NCI-H1092 treated with DMSO at 0.1 percent for 48 hours (cell line): ENCODE data around the gene GAL3ST3.
"Not testable (repeated sequence)": the region's sequence is repeated elsewhere in the genome, so short reads cannot be mapped to it uniquely, and the experiment has no call there.

ENCODE experiments used
- DNase-seq: peaks from one replicate; lab custom pipeline; 2025; lab: John Stamatoyannopoulos, UW

GAL3ST3 gene, protein sequence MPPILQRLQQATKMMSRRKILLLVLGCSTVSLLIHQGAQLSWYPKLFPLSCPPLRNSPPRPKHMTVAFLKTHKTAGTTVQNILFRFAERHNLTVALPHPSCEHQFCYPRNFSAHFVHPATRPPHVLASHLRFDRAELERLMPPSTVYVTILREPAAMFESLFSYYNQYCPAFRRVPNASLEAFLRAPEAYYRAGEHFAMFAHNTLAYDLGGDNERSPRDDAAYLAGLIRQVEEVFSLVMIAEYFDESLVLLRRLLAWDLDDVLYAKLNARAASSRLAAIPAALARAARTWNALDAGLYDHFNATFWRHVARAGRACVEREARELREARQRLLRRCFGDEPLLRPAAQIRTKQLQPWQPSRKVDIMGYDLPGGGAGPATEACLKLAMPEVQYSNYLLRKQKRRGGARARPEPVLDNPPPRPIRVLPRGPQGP

GRCh38 chr11:66048547-66049323 lies at the start of gene GAL3ST3:
Gene GAL3ST3, minus strand, starts transcription at chr11:66049161. Its CDS starts 3,746 bp downstream, at chr11:66045415.
- DNase-seq, result peak; percentile 22

DNA sequence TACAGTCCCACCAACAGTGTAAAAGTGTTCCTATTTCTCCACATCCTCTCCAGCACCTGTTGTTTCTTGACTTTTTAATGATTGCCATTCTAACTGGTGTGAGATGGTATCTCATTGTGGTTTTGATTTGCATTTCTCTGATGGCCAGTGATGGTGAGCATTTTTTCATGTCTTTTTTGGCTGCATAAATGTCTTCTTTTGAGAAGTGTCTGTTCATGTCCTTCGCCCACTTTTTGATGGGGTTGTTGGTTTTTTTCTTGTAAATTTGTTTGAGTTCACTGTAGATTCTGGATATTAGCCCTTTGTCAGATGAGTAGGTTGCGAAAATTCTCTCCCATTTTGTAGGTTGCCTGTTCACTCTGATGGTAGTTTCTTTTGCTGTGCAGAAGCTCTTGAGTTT lies 43.2 kb upstream of the GAL3ST3 start:
- DNase-seq, result not testable (repeated sequence)

GRCh38 chr11:66090288-66090687 lies 41.3 kb upstream of the GAL3ST3 start:
- no peak for DNase-seq

DNA sequence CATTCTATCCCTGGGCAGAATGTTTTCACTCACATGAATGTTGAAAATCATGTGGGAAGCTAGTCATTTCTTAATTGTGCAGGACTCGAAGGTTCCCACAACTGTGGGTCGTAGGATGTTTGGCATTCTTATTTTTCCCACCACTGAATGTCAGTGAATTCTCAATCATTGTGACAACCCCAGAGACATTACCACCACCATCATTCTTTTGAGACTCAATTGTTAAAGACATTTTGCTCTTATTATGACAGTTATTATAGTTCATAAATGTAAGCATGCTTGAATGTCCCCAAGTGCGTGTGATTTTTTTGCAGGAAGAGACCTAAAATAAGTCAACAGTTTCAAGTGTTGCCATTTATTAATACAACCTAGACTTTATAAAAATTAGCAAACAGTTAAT lies 40.1 kb upstream of the GAL3ST3 start:
- DNase-seq, result no peak

- DNase-seq, result no peak
Measured at GRCh38 chr11:66087148-66087908, 38.4 kb upstream of the GAL3ST3 start.

DNA sequence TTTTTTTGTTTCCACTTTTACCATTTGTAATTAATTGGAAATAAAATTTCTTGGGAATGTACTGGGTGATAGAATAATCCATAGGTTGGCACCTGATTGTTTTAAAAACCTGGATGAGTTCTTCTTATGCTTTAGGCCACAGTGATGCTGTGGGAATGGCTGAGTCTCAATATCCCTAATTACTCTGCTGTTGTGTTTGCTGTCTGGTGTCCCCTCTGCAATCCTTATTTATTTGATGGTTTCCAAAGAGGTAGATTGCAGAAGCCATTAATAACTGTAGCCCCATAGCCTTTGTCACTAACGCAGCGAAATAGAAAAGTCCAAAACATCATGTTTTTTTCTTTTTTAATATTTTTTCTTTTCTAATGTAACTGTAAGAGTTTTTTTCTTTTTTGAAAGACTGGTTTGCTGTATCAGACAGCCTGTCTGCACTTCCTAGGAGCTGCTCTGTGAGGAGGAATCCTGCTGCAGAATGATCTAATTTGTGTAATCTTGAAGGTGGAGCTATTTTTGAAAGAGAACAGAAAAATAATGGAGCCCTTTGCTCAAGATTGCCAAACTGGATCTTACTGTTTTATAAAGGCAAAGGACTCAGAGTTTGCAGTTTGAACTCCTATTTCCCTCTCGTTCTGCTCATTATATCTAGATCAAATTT lies 36.0 kb upstream of the GAL3ST3 start:
- no peak for DNase-seq

GRCh38 chr11:66083767-66084166 lies 34.8 kb upstream of the GAL3ST3 start:
- DNase-seq, result no peak

DNA sequence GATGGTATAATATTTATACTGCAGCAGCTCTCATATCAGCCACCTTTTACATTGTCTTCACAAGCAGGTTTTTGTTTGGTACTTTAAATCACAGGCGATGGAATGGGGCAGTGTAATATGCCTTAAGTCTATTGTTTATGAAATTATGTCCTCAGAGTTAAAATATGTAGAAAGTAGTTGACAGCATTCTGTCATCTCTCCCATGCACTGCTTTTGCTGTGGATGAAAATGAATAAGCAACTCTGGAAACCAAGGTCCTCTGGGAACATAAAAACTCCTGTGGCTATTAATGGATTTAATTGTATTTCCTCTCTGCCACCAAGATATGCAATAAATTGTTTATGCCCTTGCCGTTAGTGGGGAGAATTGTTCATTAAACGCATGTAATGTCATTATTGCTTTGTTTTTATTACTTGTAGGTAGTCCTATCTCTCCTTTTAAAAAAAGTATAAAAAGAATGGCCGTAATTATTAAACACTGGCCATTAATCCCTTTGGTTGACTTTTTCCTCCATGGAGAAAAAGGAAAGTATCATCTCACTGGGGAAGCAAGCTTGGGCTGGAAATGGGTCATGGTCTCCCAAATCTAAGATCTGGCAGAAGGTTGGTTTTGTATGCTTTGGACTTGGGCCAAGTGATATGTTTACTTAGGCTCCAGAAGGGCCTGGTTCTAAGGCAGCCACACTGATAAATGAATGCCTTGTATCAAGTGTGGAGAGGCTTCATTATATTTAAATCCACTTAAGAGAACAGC lies 34.2 kb upstream of the GAL3ST3 start:
- peak; percentile 75 for DNase-seq

DNA sequence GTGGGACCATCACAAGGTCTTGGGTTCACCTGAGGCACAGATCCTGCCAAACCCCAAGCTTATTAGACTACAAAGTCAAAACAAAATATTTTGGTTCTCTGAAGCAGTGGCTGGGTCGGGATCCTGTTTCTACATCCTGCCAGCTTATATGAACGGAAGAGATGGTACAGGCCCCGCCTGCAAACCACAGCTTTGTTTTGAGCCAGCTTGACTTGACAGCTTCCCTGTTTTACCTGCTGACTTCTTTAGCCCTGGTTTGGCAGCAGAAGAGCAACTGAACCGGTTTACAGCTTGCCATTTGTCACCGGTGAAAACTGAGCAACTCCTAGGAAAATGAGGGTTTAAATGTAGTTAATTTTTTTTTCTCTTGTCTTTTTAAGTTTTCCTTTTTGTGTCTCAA lies 32.5 kb upstream of the GAL3ST3 start:
- DNase-seq, result no peak

DNA sequence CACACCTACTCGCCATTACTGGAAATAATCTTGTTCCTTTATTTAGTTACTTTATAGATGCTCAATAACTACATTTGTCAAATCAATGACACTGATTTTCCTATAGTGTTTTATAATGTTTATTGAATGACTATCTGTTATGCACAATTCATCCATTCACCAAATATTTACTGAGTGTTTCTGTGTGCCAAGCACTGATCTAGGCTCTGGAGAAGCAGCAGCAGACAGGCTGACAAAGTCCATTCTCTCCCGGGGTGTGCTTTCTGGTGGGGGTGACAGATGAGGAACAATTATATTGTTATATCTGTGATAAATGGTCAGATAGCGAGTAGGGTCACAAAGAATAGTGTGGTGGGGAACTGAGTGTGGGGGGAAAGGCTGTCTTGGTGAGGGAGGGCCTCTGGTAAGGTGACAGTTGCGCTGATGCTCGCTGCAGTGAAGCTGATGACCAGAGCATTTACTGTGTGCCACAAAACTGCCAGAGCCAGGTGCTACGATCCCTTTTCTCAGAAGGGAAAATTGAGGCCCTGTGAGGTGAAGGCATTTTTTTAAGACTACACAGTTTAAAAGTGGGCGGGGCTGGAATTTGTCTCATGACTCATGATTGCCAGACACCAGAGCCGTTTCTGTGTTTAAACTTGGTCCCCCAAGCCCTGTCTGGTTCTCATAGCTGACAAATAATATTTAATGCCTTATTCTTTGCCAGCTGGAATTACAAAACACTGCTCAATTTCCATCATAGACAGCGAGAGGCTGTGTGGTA lies 31.3 kb upstream of the GAL3ST3 start:
- no peak for DNase-seq

- not testable (repeated sequence) for DNase-seq
Measured at GRCh38 chr11:66078949-66079348, 30.0 kb upstream of the GAL3ST3 start.

- no peak for DNase-seq
Measured at GRCh38 chr11:66077927-66078326, 29.0 kb upstream of the GAL3ST3 start.

GRCh38 chr11:66076561-66076960 lies 27.6 kb upstream of the GAL3ST3 start:
- DNase-seq, result no peak

GRCh38 chr11:66075273-66075672 lies 26.3 kb upstream of the GAL3ST3 start:
- no peak for DNase-seq

GRCh38 chr11:66073669-66074068 lies 24.7 kb upstream of the GAL3ST3 start:
- no peak for DNase-seq

DNA sequence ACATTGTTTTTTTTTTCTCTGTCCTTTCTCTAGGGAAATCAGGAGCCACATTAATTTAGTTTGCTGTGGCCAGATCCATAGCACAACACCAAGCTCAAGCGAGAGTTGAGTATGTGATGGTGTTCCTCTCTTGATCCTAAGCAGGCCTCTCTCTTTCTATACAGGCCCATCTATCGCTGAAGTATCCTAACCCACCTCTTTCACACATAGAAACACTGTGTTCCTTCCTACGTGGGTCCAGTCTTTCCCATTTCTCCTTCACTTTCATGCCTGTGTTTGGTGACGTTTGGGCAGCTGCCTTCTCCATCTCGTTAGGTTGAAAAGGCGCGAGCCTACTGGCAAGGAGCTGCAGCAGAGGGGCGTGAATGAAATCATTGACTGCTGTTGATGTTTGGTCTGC lies 23.6 kb upstream of the GAL3ST3 start:
- no peak for DNase-seq

DNA sequence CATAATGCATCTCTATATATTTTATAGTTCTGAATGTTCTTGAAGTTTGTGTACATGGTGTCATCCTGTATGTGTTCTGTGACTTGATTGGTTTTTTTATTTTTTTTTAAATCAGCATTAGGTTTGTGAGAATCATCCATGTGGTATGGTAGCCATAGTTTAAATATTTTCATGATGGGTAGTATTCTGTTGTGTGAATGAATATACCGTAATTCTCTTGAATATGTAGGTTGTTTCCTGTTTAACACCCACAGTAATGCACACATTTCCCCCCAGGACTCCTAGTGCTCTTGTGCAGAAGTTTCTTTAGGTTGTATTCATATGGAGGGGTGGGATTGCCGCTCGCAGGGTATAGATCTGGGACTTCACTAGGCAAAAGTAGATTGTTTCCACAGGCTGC lies 23.1 kb upstream of the GAL3ST3 start:
- DNase-seq, result no peak

- DNase-seq, result no peak
Measured at GRCh38 chr11:66071381-66071801, 22.4 kb upstream of the GAL3ST3 start.

DNA sequence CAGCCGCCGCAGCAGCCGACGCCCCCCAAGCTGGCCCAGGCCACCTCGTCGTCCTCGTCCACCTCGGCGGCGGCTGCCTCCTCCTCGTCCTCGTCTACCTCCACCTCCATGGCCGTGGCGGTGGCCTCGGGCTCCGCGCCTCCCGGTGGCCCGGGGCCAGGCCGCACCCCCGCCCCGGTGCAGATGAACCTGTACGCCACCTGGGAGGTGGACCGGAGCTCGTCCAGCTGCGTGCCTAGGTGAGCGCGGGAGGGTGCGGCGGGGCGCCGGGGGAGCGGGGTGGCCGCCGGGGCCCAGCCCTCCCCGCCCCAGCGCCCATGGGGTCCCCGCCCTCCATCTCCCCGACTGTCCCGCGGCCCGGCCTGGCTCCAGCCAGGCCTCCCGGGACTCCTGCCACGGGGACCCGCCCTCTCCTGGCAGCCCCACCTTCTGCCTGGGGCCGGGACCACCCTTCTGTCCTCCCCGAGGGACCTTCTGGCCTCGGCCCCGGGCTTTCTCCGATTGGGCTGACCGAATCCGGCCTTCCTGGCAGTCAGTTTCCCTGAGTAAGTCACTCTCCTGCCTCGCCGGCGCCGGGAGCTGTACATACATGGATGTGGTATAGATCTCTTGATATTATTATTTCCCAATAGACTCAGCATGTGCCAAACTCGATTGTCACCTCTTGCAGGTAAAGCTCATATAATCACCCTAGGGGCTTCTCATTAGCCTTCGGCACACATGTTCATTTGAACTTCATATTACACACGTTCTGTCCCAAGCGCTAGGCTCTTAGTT lies 21.8 kb upstream of the GAL3ST3 start:
- DNase-seq, result no peak
